Progenitor cell of endocrine pancreas (in vitro differentiated cells): Measurements from ENCODE around the gene EHD2. TPM values are rescaled to one million over a fixed set of nuclear protein-coding genes. Genes with fewer than 3 reads are reported as not detected.

Source experiments
- DNase-seq: peaks from one replicate; pipeline ENCODE4 v3.0.0; 2021; ENCODE audit warnings: low spot score; ENCODE audit not compliant: unreplicated experiment
- H3K27ac Mint-ChIP-seq: 2 replicates; pipeline ENCODE4 v1.8.0; 2021; ENCODE audit warnings: mild to moderate bottlenecking, moderate library complexity, mixed read lengths
- H3K27me3 Mint-ChIP-seq: 2 replicates; pipeline ENCODE4 v1.8.0; 2021; ENCODE audit warnings: mixed read lengths
- H3K36me3 Mint-ChIP-seq: 2 replicates; pipeline ENCODE4 v1.8.0; 2022; ENCODE audit warnings: mixed read lengths; ENCODE audit not compliant: insufficient read depth
- H3K4me1 Mint-ChIP-seq: 2 replicates; pipeline ENCODE4 v1.8.0; 2021; ENCODE audit warnings: low read depth, mixed read lengths
- H3K4me3 Mint-ChIP-seq: 2 replicates; pipeline ENCODE4 v1.8.0; 2021; ENCODE audit warnings: low read depth, mild to moderate bottlenecking, moderate library complexity, mixed read lengths
- H3K9me3 Mint-ChIP-seq: 2 replicates; pipeline ENCODE4 v1.8.0; 2021; ENCODE audit warnings: low read depth, mixed read lengths
- total RNA-seq: library from RNA; stranded (reverse); gene quantifications from 2 replicates; pipeline ENCODE4 v1.2.1, GENCODE V29; 2021
- TF ChIP-seq, protein P1 (sequence below): fragments of 200-600 bp; sonication (generic); IDR thresholded peaks from one replicate; pipeline ENCODE4 v1.5.0; 2021; ENCODE audit warnings: antibody characterized with exemption, mild to moderate bottlenecking; ENCODE audit not compliant: unreplicated experiment

EHD2 gene
- total RNA-seq, 1 donor from 2014 or later = 0.41 TPM

- Mint-ChIP-seq H3K27me3 (no peaks in the 10 kb centered on the region), H3K4me1 (peaks cover 6% of the 10 kb centered on the region), H3K4me3 (no peak overlapping the region), H3K36me3 (peaks cover 19% of the 10 kb centered on the region), H3K9me3 (no peaks in the 10 kb centered on the region), H3K27ac (no peak overlapping the region)
- TF ChIP-seq, protein P1, sequence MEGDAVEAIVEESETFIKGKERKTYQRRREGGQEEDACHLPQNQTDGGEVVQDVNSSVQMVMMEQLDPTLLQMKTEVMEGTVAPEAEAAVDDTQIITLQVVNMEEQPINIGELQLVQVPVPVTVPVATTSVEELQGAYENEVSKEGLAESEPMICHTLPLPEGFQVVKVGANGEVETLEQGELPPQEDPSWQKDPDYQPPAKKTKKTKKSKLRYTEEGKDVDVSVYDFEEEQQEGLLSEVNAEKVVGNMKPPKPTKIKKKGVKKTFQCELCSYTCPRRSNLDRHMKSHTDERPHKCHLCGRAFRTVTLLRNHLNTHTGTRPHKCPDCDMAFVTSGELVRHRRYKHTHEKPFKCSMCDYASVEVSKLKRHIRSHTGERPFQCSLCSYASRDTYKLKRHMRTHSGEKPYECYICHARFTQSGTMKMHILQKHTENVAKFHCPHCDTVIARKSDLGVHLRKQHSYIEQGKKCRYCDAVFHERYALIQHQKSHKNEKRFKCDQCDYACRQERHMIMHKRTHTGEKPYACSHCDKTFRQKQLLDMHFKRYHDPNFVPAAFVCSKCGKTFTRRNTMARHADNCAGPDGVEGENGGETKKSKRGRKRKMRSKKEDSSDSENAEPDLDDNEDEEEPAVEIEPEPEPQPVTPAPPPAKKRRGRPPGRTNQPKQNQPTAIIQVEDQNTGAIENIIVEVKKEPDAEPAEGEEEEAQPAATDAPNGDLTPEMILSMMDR = no peak
- DNase-seq = no peak
Measured at GRCh38 chr19:47749326-47749725, 36.1 kb downstream of the EHD2 start.

- peaks cover 19% of the 10 kb centered on the region for H3K36me3 Mint-ChIP-seq
- no peak for DNase-seq
- no peak overlapping the region for H3K27ac Mint-ChIP-seq
Measured at GRCh38 chr19:47750752-47751151, 37.5 kb downstream of the EHD2 start.

GRCh38 chr19:47752440-47753211, 39.4 kb downstream of the EHD2 start:
- H3K4me1 Mint-ChIP-seq = no peaks in the 10 kb centered on the region
- H3K27ac Mint-ChIP-seq = no peak overlapping the region
- TF ChIP-seq, protein P1 = no peak
- no peak for DNase-seq
- H3K4me3 Mint-ChIP-seq = no peak overlapping the region
- peaks cover 24% of the 10 kb centered on the region for H3K36me3 Mint-ChIP-seq
- no peaks in the 10 kb centered on the region for H3K9me3 Mint-ChIP-seq
- no peaks in the 10 kb centered on the region for H3K27me3 Mint-ChIP-seq

More at GRCh38 chr19:47750752-47751151, 37.5 kb downstream of the EHD2 start:
- TF ChIP-seq, protein P1 = no peak
- Mint-ChIP-seq H3K4me1 (peaks cover 3% of the 10 kb centered on the region), H3K9me3 (no peaks in the 10 kb centered on the region), H3K4me3 (no peak overlapping the region), H3K27me3 (no peaks in the 10 kb centered on the region)

DNA sequence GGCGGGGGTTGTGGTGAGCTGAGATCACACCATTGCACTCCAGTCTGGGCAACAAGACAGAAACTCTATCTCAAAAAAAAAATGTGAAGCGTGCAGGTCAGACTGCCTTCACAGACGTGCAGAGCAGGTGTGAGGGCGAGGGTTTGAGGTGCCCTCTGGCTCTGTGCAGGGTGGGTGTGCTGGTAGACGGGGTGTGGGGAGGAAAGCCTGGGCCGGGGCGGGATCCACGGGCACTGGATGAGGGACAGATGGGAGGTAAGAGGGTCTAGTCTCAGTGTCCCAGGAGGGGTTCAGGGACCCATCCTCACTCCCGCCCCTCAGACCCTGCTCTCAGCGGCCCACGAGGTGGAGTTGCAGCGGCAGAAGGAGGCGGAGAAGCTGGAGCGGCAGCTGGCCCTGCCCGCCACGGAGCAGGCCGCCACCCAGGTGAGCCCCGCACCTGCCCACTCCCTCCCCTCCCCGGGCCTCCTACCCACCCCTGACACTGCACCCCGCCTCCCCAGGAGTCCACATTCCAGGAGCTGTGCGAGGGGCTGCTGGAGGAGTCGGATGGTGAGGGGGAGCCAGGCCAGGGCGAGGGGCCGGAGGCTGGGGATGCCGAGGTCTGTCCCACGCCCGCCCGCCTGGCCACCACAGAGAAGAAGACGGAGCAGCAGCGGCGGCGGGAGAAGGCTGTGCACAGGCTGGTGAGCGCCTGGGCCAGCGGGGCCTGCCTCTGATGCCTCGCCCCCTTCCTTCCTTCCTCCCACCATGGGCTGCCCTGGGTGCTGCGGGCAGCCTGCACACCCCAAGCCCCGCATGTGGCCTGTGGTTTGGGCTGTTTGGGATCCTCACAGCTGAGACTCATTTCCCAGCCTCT, 41.2 kb downstream of the EHD2 start:
- Mint-ChIP-seq H3K36me3 (peaks cover 31% of the 10 kb centered on the region), H3K4me3 (no peak overlapping the region), H3K9me3 (peaks cover 3% of the 10 kb centered on the region)

More for the DNA sequence above, 41.2 kb downstream of the EHD2 start:
- DNase-seq = no peak
- TF ChIP-seq, protein P1 = no peak
- no peaks in the 10 kb centered on the region for H3K4me1 Mint-ChIP-seq
- H3K27me3 Mint-ChIP-seq = no peaks in the 10 kb centered on the region
- no peak overlapping the region for H3K27ac Mint-ChIP-seq
